PC-3 (cell line): ENCODE data around the gene KRT25.

Source experiments
- CTCF ChIP-seq: fragments of 300-600 bp; sonication (generic); conservative IDR thresholded peaks from 2 replicates; pipeline ENCODE4 v1.5.1; 2017; ENCODE audit warnings: antibody characterized with exemption, low read depth, mild to moderate bottlenecking, low read length
- EZH2 ChIP-seq: fragments of 300-600 bp; sonication (generic); IDR thresholded peaks from one replicate; pipeline ENCODE4 v1.6.1; 2017; ENCODE audit warnings: antibody characterized with exemption, mild to moderate bottlenecking, low read length; ENCODE audit not compliant: unreplicated experiment
- EZH2phosphoT487 ChIP-seq: fragments of 300-600 bp; sonication (generic); IDR thresholded peaks from 2 replicates; pipeline ENCODE4 v1.6.1; 2018; ENCODE audit warnings: mild to moderate bottlenecking, antibody characterized with exemption, low read length, borderline replicate concordance

DNA sequence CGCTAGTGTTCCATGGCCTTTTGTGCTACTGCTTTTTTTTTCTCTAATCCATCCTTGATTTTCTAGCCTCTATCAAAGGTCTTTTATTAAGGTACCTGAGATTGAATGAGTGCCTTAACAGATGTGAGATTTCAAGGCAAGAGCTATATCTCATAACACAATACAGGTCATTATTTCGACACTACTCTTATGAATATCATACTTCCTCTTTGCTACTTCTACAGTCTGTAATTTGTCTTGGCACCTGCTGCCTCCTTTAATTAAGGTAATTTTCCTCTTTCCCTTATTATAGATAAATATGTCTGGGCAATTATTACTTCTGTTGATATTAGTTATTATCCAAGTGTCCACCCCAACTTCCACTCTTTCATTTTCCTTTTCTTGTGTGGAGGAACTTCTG is 39.3 kb upstream of the KRT25 start:
- TF ChIP-seq CTCF (no peak), EZH2phosphoT487 (no peak), EZH2 (no peak)
